Esophagus (tissue), 2 donors: Measurements from ENCODE around the gene TMUB2. TPM values are rescaled to one million over a fixed set of nuclear protein-coding genes. Genes with fewer than 3 reads are reported as not detected.
A peak's percentile ranks its signal among the peaks of the same experiment; 100 is the strongest.

Experiments
- H3K27ac ChIP-seq, 2 donors: one replicate each; pipeline ENCODE4 v1.5.1; 2013; ENCODE audit warnings: low read depth in 2 of 2, mild to moderate bottlenecking in 2 of 2, inconsistent platforms in 1 of 2, low read length in 1 of 2, moderate library complexity in 1 of 2
- H3K27me3 ChIP-seq, 2 donors: one replicate each; pipeline ENCODE4 v1.6.1; 2013; ENCODE audit warnings: low read length in 2 of 2, control low read depth in 1 of 2, mild to moderate bottlenecking in 1 of 2; ENCODE audit not compliant: insufficient read depth in 2 of 2, control insufficient read depth in 1 of 2
- H3K36me3 ChIP-seq, 2 donors: one replicate each; pipeline ENCODE4 v1.6.1; 2013; ENCODE audit warnings: low read length in 1 of 2; ENCODE audit not compliant: control insufficient read depth in 2 of 2, insufficient read depth in 2 of 2
- H3K4me1 ChIP-seq, 2 donors: one replicate each; pipeline ENCODE4 v1.6.1; 2013; ENCODE audit warnings: low read length in 1 of 2; ENCODE audit not compliant: control insufficient read depth in 2 of 2, insufficient read depth in 2 of 2
- H3K4me3 ChIP-seq, 2 donors: one replicate each; pipeline ENCODE4 v1.5.1; 2013; ENCODE audit warnings: low read length in 2 of 2, mild to moderate bottlenecking in 2 of 2, low read depth in 1 of 2, moderate library complexity in 1 of 2
- H3K9me3 ChIP-seq, 2 donors: one replicate each; pipeline ENCODE4 v1.6.1; 2013; ENCODE audit warnings: mild to moderate bottlenecking in 2 of 2, low read depth in 1 of 2, low read length in 1 of 2, moderate library complexity in 1 of 2; ENCODE audit not compliant: control insufficient read depth in 2 of 2, insufficient read depth in 1 of 2
- WGBS, 2 donors: extraction: QIAGEN DNeasy Blood & Tissue Kit; methylation state at CpG; one replicate each; pipeline ENCODE4 v1.1.7; 2013; 5-methylcytosine and 5-hydroxymethylcytosine counted together
- polyA plus RNA-seq, 2 donors: library from polyadenylated mRNA; stranded (reverse); fragments of 200-250 nt; gene quantifications; one replicate each; pipeline ENCODE4 v1.2.3, GENCODE V29; 2013
- donor health status: healthy with polysubstance abuse.
- donor health status: Bipolar disorder and iron deficiency.

TMUB2 gene
- polyA plus RNA-seq, 2 donors, result 25.2 to 37.5 TPM

GRCh38 chr17:44210342-44211192 lies 23.8 kb downstream of the TMUB2 start:
- H3K4me3 ChIP-seq, result no peak overlapping the region
- no peaks in the 10 kb centered on the region for H3K9me3 ChIP-seq
- peaks cover 10 to 62% of the 10 kb centered on the region in 2 donors for H3K36me3 ChIP-seq
- peaks cover 0 to 6% of the 10 kb centered on the region in 2 donors for H3K4me1 ChIP-seq
- WGBS, 2 donors, result 33 to 35% methylated on average over 58 to 64 of the region's 64 CpGs
- H3K27me3 ChIP-seq, result no peaks in the 10 kb centered on the region
- peak overlapping the region; percentile 36 to 45 for H3K27ac ChIP-seq

DNA sequence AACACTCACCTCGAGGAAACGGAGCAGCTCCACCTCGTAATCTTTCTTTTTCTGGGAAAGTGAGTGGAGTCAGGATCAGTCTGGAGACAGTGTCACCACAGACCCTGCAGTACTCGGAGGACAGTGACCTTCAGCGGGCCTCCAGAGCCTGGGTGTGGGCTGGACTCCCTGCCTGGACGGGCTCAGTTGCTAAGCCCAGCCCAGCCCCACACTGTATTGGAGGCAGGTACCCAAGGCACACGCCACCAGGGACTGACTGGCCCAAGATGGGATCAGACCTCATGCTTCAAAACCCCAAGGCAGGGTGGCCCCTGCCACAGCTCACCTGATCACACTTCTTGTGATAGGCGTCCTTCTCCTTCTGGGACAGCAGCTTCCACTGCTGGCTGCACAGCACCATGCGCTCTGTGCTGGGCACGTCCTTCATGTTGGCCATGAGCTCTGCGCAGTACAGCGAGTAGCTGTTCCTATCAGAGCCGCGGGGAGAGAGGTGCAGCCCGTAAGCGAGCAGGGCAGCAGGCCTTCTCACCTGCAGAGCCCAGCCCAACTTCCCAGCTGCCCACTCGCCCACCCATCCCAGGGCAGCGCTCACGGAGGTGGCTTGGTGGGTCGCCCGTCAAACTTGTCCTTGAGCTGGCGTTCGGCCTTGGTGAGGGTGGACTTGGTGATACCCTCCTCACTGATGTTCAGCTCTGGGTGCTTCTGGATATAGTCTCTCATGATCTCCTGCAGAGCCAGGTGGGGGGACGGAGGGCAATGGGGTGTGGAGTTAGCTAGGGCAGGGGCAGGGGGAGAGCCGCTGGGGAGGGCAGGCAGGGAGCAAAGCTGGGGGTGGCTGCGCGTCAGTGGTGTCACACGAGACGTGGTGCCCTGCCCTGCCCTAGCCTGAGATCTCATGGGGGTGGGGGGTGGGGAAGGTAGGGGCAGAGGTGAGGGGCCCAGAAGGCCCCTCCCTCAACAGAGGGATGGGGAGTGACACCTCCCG lies 24.8 kb downstream of the TMUB2 start:
- H3K9me3 ChIP-seq, result no peaks in the 10 kb centered on the region
- H3K4me1 ChIP-seq, result peaks cover 0 to 7% of the 10 kb centered on the region in 2 donors
- H3K36me3 ChIP-seq, result peaks cover 18 to 71% of the 10 kb centered on the region in 2 donors
- WGBS, 2 donors, result 88 to 89% methylated on average over 27 to 30 of the region's 30 CpGs
- H3K4me3 ChIP-seq, result no peak overlapping the region
- H3K27ac ChIP-seq, result peak overlapping the region in 1 of 2 donors; percentile 9
- no peaks in the 10 kb centered on the region for H3K27me3 ChIP-seq

DNA sequence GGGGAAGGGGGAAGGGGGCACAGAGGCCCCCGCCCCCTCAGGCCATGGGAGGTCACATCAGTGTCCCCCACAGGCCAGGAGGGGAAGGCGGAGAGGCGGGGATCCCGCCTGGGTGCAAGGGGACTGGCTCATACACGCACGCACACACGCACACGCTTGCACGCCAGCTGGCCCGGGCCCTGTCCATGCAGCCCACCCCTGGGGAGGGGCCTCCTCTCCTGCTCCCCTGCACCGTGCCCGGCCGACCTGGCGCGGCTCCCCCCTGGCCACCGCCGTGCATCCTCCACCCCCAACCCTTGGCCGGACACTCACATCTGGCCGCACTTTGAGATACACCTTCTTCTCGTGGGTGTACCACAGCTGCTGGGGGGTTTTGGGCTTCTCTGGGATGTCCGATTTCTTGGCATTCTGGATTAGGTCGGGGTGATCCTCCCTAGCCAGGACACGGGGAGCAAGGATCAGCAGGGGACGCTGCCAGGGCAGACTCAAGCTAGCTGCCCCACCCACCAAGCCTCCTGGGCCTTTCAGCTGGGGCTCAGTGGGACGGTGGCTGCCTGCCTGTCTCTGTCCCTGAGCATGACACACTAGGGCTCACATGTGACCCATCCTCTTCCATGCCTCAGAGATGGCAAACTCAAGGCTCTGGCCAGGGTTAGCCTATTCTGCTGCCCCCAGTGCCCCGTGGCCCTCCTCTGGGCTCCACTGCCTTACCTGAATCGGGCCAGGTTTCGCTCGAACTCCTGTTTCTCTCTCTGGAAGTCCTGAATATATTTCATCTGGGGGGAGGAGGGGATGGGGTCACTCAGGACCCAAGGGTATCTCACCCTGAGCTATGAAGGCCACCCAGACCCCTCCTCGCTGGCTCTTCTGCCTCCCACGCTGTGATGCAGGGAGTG lies 26.0 kb downstream of the TMUB2 start:
- Histone ChIP-seq H3K4me3 (no peak overlapping the region), H3K27ac (no peak overlapping the region), H3K4me1 (peaks cover 0 to 12% of the 10 kb centered on the region in 2 donors), H3K27me3 (no peaks in the 10 kb centered on the region), H3K36me3 (peaks cover 18 to 67% of the 10 kb centered on the region in 2 donors), H3K9me3 (no peaks in the 10 kb centered on the region)
- 68 to 69% methylated on average over 30 to 31 of the region's 31 CpGs for WGBS, 2 donors

DNA sequence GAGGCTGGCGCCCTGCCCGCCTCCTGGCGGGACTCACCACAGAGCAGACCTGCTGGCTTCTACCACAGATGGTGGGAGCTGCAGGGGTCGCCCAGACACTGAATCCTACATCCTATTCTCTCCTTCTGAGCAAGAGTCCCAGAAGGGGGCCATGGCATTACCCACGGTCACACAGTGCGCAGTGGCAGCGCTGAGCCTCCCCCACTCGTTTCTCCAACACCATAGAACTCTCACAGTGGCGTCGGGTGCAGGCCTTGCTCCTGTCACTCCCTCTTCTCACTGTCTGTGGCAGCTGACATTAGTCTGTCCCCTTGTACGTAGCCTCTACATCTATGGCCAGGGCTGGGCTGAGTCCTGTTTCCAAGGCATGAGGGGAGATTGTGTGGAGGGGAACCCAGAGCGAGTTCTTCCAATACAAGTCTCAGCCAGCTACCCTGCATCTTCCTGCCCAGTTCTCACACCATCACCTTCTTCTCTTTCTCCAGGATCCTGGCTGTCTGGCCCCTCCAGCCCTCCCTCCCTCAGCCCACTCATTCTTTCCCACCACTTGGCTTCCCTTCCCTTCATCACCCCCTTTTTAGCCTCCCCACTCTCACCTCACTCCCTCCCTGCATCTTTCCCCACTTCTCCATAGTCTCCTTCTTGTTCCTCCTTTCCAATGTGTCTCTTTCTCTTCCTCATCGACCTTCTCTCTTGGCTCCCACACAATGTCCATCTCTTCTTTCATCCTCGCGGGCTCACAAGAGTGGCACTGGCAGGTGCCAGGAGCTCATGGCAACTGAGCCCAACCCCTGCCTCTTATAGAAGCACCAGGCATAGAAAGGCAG lies 26.8 kb downstream of the TMUB2 start:
- Histone ChIP-seq H3K4me1 (peaks cover 0 to 17% of the 10 kb centered on the region in 2 donors), H3K4me3 (no peak overlapping the region), H3K36me3 (peaks cover 18 to 61% of the 10 kb centered on the region in 2 donors), H3K9me3 (no peaks in the 10 kb centered on the region), H3K27ac (no peak overlapping the region), H3K27me3 (no peaks in the 10 kb centered on the region)
- 86 to 88% methylated on average over 15 of the region's 15 CpGs for WGBS, 2 donors

GRCh38 chr17:44214230-44214494 lies 27.4 kb downstream of the TMUB2 start:
- Histone ChIP-seq H3K9me3 (no peaks in the 10 kb centered on the region), H3K27ac (no peak overlapping the region), H3K4me1 (peaks cover 0 to 17% of the 10 kb centered on the region in 2 donors), H3K27me3 (no peaks in the 10 kb centered on the region), H3K36me3 (peaks cover 15 to 57% of the 10 kb centered on the region in 2 donors), H3K4me3 (no peak overlapping the region)
- WGBS, 2 donors, result 98 to 100% methylated on average over 1 of the region's 1 CpG

DNA sequence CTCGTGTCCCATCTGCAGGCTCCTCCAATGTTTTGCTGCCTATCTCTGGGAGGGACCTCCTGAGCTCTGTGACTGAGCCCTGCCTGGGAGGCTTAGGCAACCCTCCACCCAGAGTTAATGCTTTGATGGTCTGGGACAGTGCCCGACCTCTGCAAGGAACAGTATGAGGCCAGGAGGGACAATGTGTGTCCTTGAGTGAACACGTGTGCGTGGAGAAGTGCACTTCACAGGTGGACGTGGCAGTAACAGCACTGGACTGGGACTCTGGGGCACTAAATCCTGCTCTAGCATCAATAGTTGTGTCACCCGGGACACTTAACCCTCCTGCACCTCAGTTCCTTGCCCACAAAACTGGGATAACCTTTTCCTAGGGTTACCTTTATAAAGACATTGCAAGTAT lies 28.1 kb downstream of the TMUB2 start:
- no peak overlapping the region for H3K27ac ChIP-seq
- no peak overlapping the region for H3K4me3 ChIP-seq
- H3K36me3 ChIP-seq, result peaks cover 12 to 49% of the 10 kb centered on the region in 2 donors
- 88 to 91% methylated on average over 6 of the region's 6 CpGs for WGBS, 2 donors
- H3K9me3 ChIP-seq, result no peaks in the 10 kb centered on the region
- no peaks in the 10 kb centered on the region for H3K27me3 ChIP-seq
- H3K4me1 ChIP-seq, result peaks cover 0 to 17% of the 10 kb centered on the region in 2 donors

DNA sequence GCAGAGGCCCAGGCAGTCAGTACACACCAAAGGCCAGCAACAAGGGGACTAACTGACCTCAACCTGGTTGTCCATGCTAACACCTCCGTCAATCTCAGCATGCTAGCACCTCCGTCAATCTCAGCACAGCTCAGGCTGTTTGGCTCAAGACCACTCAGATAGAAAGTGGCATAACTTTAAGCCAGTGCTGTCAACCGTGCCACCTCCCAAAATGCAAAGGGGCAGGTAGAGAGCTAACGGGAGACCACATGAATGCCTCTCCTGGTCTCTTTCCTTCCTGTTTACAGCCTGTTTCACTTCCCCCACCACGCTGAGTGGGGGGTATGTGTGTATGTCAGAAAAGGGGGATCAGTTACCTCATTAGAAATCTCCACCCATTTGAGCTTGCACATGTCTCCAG lies 29.4 kb downstream of the TMUB2 start:
- peak overlapping the region in 1 of 2 donors; percentile 16 for H3K27ac ChIP-seq
- WGBS, 2 donors, result 67 to 77% methylated on average over 5 of the region's 5 CpGs
- peaks cover 0 to 11% of the 10 kb centered on the region in 2 donors for H3K4me1 ChIP-seq
- peaks cover 8 to 41% of the 10 kb centered on the region in 2 donors for H3K36me3 ChIP-seq
- no peak overlapping the region for H3K4me3 ChIP-seq
- H3K27me3 ChIP-seq, result no peaks in the 10 kb centered on the region
- no peaks in the 10 kb centered on the region for H3K9me3 ChIP-seq

GRCh38 chr17:44216694-44217093 lies 29.9 kb downstream of the TMUB2 start:
- peaks cover 0 to 11% of the 10 kb centered on the region in 2 donors for H3K4me1 ChIP-seq
- H3K9me3 ChIP-seq, result no peaks in the 10 kb centered on the region
- H3K4me3 ChIP-seq, result no peak overlapping the region
- no peaks in the 10 kb centered on the region for H3K27me3 ChIP-seq
- H3K27ac ChIP-seq, result no peak overlapping the region
- H3K36me3 ChIP-seq, result peaks cover 8 to 36% of the 10 kb centered on the region in 2 donors
- 58 to 66% methylated on average over 5 of the region's 5 CpGs for WGBS, 2 donors
